BLaER1 (cell line): ENCODE results near the gene LAMTOR2.

Source experiments
- H3K27ac ChIP-seq: shearing (Covaris generic); formaldehyde crosslinking; 2 replicates; pipeline ENCODE4 v1.8.1; 2022
- H3K27me3 ChIP-seq: shearing (Covaris generic); formaldehyde crosslinking; 2 replicates; pipeline ENCODE4 v1.8.1; 2022
- H3K36me3 ChIP-seq: shearing (Covaris generic); formaldehyde crosslinking; 2 replicates; pipeline ENCODE4 v1.8.1; 2022
- H3K4me1 ChIP-seq: shearing (Covaris generic); formaldehyde crosslinking; 2 replicates; pipeline ENCODE4 v1.8.1; 2022
- H3K4me2 ChIP-seq: shearing (Covaris generic); formaldehyde crosslinking; 2 replicates; pipeline ENCODE4 v1.8.1; 2022
- H3K4me3 ChIP-seq: shearing (Covaris generic); formaldehyde crosslinking; 2 replicates; pipeline ENCODE4 v1.8.1; 2022
- H3K9ac ChIP-seq: shearing (Covaris generic); formaldehyde crosslinking; 2 replicates; pipeline ENCODE4 v1.8.1; 2022
- H3K9me3 ChIP-seq: shearing (Covaris generic); formaldehyde crosslinking; 2 replicates; pipeline ENCODE4 v1.8.1; 2022
- H4K20me1 ChIP-seq: shearing (Covaris generic); formaldehyde crosslinking; 2 replicates; pipeline ENCODE4 v1.8.1; 2022
- Cebpa-rat ChIP-seq: shearing (Covaris generic); IDR thresholded peaks from 2 replicates; pipeline ENCODE4 v1.8.1; 2022

The LAMTOR2 gene

DNA sequence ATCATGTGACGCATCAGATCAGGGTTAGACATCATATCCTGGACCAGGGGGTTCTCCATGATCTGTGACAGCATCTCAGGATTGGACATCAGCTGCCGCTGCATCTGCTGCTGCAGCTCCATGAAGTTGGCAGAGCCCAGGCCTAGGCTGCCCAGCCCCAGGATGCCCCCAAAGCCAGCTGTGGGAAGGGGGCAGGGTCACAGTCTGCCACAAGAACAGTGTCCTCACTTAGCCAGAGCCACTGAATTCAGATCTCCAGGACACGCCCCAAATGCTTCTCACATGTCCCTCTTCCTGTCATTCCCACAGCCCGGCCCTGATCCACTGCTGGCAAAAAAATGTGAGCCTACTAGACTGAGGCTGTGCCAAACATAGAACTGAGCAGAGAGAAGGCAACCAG, 4.2 kb upstream of the LAMTOR2 start:
- no peak overlapping the region for H3K4me3 ChIP-seq
- H3K9ac ChIP-seq: no peak overlapping the region

GRCh38 chr1:156051011-156051725, 3.4 kb upstream of the LAMTOR2 start:
- Histone ChIP-seq H4K20me1 (peaks cover 18% of the 10 kb centered on the region; the same call in 1 of the 2 replicates), H3K27ac (no peak overlapping the region), H3K9ac (peak overlapping the region; percentile 11; the same call in 1 of the 2 replicates), H3K4me2 (no peak overlapping the region), H3K27me3 (no peaks in the 10 kb centered on the region), H3K36me3 (peaks cover 53% of the 10 kb centered on the region), H3K4me3 (no peak overlapping the region), H3K9me3 (no peaks in the 10 kb centered on the region), H3K4me1 (peaks cover 37% of the 10 kb centered on the region)
- TF ChIP-seq Cebpa-rat: no peak

More for the DNA sequence above, 4.2 kb upstream of the LAMTOR2 start:
- Histone ChIP-seq H3K36me3 (peaks cover 55% of the 10 kb centered on the region), H3K27ac (no peak overlapping the region), H3K4me1 (peaks cover 29% of the 10 kb centered on the region), H4K20me1 (peaks cover 18% of the 10 kb centered on the region; the same call in 1 of the 2 replicates), H3K9me3 (no peaks in the 10 kb centered on the region), H3K4me2 (no peak overlapping the region), H3K27me3 (no peaks in the 10 kb centered on the region)
- TF ChIP-seq Cebpa-rat: no peak

- peaks cover 46% of the 10 kb centered on the region for H3K36me3 ChIP-seq
- peak overlapping the region; percentile 78 for H3K4me2 ChIP-seq
- H3K4me3 ChIP-seq: peak overlapping the region; percentile 91
- peaks cover 41% of the 10 kb centered on the region for H3K4me1 ChIP-seq
- H3K27me3 ChIP-seq: no peaks in the 10 kb centered on the region
- TF ChIP-seq Cebpa-rat: no peak
- H4K20me1 ChIP-seq: peaks cover 18% of the 10 kb centered on the region; the same call in 1 of the 2 replicates
- H3K9me3 ChIP-seq: no peaks in the 10 kb centered on the region
- peak overlapping the region; percentile 81 for H3K9ac ChIP-seq
- peak overlapping the region; percentile 73 for H3K27ac ChIP-seq
These were observed 1.5 kb upstream of the LAMTOR2 start for GRCh38 chr1:156052862-156053767.

GRCh38 chr1:156053768-156054499, 648 bp upstream of the LAMTOR2 start, which contains the start of gene UBQLN4:
UBQLN4 (minus strand) TSS chr1:156053798; CDS start chr1:156053701, 97 bp downstream.
- peak within 1 kb of the TSS; percentile 91 for H3K4me3 ChIP-seq
- H3K36me3 ChIP-seq: peaks cover 46% of the 10 kb centered on the region
- no peaks in the 10 kb centered on the region for H3K9me3 ChIP-seq
- H3K9ac ChIP-seq: peak within 1 kb of the TSS; percentile 91
- no peak for TF ChIP-seq Cebpa-rat
- peaks cover 41% of the 10 kb centered on the region for H3K4me1 ChIP-seq
- H3K27ac ChIP-seq: peak within 1 kb of the TSS; percentile 98
- H3K27me3 ChIP-seq: no peaks in the 10 kb centered on the region
- H3K4me2 ChIP-seq: peak within 1 kb of the TSS; percentile 87
- H4K20me1 ChIP-seq: peaks cover 18% of the 10 kb centered on the region; the same call in 1 of the 2 replicates

DNA sequence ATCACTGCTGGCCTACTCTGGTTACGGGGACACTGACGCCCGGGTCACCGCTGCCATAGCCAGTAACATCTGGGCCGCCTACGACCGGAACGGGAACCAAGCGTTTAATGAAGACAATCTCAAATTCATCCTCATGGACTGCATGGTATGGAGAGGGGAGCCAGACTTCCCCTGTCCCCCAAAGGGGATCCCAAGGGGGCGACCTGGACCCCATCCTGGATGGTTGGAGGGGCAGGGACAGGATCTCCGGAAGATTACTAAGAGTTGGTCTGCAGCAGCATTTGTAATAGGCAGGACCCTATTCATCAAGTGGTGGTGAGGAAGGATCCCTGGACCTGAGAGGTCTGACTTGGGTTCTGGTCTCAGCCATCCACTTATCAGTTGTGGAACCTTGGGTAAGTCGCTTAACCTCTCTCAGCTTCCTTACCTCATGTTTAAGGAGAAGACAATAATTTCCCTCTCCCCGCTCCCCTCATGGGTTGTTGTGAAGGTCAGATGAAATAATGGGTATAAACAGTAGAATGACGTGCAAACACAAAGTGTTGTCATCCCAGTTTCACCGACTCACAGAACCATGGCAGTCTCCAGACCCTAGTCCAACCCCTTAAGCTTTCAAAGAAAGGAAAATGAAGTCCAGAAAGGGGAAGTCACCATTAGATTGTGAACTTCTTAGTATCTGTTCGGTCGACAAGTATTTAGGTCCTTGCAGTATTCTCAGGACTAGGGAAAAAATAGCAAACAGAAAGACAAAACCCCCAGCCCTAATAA, 883 bp downstream of the LAMTOR2 start:
- Histone ChIP-seq H3K36me3 (peaks cover 31% of the 10 kb centered on the region), H4K20me1 (peaks cover 18% of the 10 kb centered on the region; the same call in 1 of the 2 replicates), H3K27me3 (no peaks in the 10 kb centered on the region), H3K4me2 (peak overlapping the region; percentile 87), H3K27ac (peak overlapping the region; percentile 98), H3K9me3 (no peaks in the 10 kb centered on the region), H3K9ac (peak overlapping the region; percentile 91), H3K4me3 (peak overlapping the region; percentile 91), H3K4me1 (peaks cover 37% of the 10 kb centered on the region)
- no peak for TF ChIP-seq Cebpa-rat

DNA sequence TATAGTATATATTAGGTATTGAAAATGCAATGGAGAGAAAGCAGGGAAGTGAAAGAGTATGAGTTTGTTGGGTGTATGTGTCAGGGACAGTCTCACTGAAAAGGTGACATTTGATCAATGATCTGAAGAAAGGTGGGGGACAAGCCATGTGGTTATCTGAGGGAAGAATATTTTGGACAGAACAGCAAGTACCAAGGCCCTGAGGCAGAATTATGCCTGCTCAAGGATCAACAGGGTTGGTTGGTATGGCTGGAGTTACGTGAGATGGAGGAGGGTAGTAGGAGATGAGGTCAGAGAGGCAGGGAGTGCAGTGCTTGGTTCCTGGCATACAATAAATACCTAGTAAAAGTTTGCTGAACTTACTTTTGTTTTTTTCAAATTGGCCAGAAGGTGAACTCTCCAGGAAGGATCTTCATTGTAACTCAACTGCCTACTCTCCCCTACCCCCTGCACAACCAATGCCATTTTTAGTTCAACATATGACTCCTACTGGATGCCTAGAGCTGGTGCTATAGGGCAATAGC, 1.8 kb downstream of the LAMTOR2 start:
- peaks cover 22% of the 10 kb centered on the region for H3K36me3 ChIP-seq
- H3K9me3 ChIP-seq: no peaks in the 10 kb centered on the region
- peak overlapping the region; percentile 87 for H3K4me2 ChIP-seq
- no peak for TF ChIP-seq Cebpa-rat
- no peak overlapping the region for H3K4me3 ChIP-seq
- peaks cover 34% of the 10 kb centered on the region for H3K4me1 ChIP-seq
- H3K27me3 ChIP-seq: no peaks in the 10 kb centered on the region
- H4K20me1 ChIP-seq: peaks cover 14% of the 10 kb centered on the region; the same call in 1 of the 2 replicates
- no peak overlapping the region for H3K27ac ChIP-seq
- H3K9ac ChIP-seq: no peak overlapping the region

GRCh38 chr1:156060937-156061636, 6.5 kb downstream of the LAMTOR2 start, which contains the start of gene RAB25:
RAB25 (plus strand) TSS chr1:156061160; CDS start chr1:156061401, 241 bp downstream.
- Histone ChIP-seq H3K9ac (no peak within 1 kb of the TSS), H3K9me3 (no peaks in the 10 kb centered on the region), H3K4me1 (peaks cover 31% of the 10 kb centered on the region), H3K27me3 (no peaks in the 10 kb centered on the region), H3K4me2 (no peak within 1 kb of the TSS), H3K36me3 (peaks cover 17% of the 10 kb centered on the region), H3K4me3 (no peak within 1 kb of the TSS), H4K20me1 (no peaks in the 10 kb centered on the region), H3K27ac (no peak within 1 kb of the TSS)
- TF ChIP-seq Cebpa-rat: no peak

GRCh38 chr1:156062189-156062588, 7.6 kb downstream of the LAMTOR2 start:
- H3K4me2 ChIP-seq: no peak overlapping the region
- H3K9ac ChIP-seq: no peak overlapping the region
- H3K9me3 ChIP-seq: no peaks in the 10 kb centered on the region
- no peak for TF ChIP-seq Cebpa-rat
- no peak overlapping the region for H3K4me3 ChIP-seq
- H3K27ac ChIP-seq: no peak overlapping the region
- no peaks in the 10 kb centered on the region for H3K27me3 ChIP-seq
- peaks cover 34% of the 10 kb centered on the region for H3K4me1 ChIP-seq
- H3K36me3 ChIP-seq: peaks cover 17% of the 10 kb centered on the region
- no peaks in the 10 kb centered on the region for H4K20me1 ChIP-seq
